Upper lobe of right lung (tissue), 1 donor: Measurements from ENCODE around the gene B4GALNT1. TPM values are rescaled to one million over a fixed set of nuclear protein-coding genes. Genes with fewer than 3 reads are reported as not detected.

Experiments
- ATAC-seq: fragments of 200-7000 bp; cut with Tn5 transposase; one replicate; pipeline ENCODE4 v1.9.1; 2020; ENCODE audit warnings: mild to moderate bottlenecking, moderate library complexity
- DNase-seq: peaks from one replicate; pipeline ENCODE4 v3.0.0-alpha.2; 2020
- H3K27ac ChIP-seq: fragments of 200-600 bp; one replicate; pipeline ENCODE4 v1.8.0; 2022
- H3K27me3 ChIP-seq: fragments of 200-600 bp; one replicate; pipeline ENCODE4 v1.8.0; 2022; ENCODE audit warnings: mild to moderate bottlenecking
- H3K36me3 ChIP-seq: fragments of 200-600 bp; one replicate; pipeline ENCODE4 v1.8.0; 2022
- H3K4me1 ChIP-seq: fragments of 200-600 bp; one replicate; pipeline ENCODE4 v1.8.0; 2022
- H3K4me3 ChIP-seq: fragments of 200-600 bp; one replicate; pipeline ENCODE4 v1.8.0; 2022; ENCODE audit warnings: mild to moderate bottlenecking
- H3K9me3 ChIP-seq: fragments of 200-600 bp; one replicate; pipeline ENCODE4 v1.8.0; 2022
- CTCF ChIP-seq: fragments of 200-600 bp; IDR thresholded peaks from one replicate; pipeline ENCODE4 v1.8.0; 2022; ENCODE audit warnings: antibody characterized with exemption
- intact Hi-C: fragments of 100-400 bp; cut with DNase I; formaldehyde crosslinking; loops from one replicate; pipeline ENCODE4 v1.11.0; 2022
- total RNA-seq: library from RNA; stranded (reverse); fragmentation: NEBNext Ultra II Directional; extraction: Animal tissue kit (Norgen Biotek cat#: 25700); gene quantifications from one replicate; pipeline ENCODE4 v1.2.1, GENCODE V29; 2021
- donor health status: DM: no; HTN: yes; CAD: no; lungs with severe emphysema.

Gene B4GALNT1
- total RNA-seq, 1 donor from 2014 or later, result 0.93 TPM

GRCh38 chr12:57617942-57618341, 15.1 kb downstream of the B4GALNT1 start:
- H3K27me3 ChIP-seq, result peaks cover 49% of the 10 kb centered on the region

GRCh38 chr12:57616383-57617101, 16.5 kb downstream of the B4GALNT1 start:
- intact Hi-C loops, result no loop called here
- Histone ChIP-seq H3K4me1 (peaks cover 13% of the 10 kb centered on the region), H3K27ac (no peak overlapping the region), H3K9me3 (no peaks in the 10 kb centered on the region), H3K36me3 (no peaks in the 10 kb centered on the region), H3K27me3 (peaks cover 50% of the 10 kb centered on the region), H3K4me3 (no peak overlapping the region)
- TF ChIP-seq CTCF, result no peak
- ATAC-seq, result no peak
- DNase-seq, result no peak

More at GRCh38 chr12:57617942-57618341, 15.1 kb downstream of the B4GALNT1 start:
- no peak for TF ChIP-seq CTCF
- ATAC-seq (no peak), DNase-seq (no peak)
- intact Hi-C loops, result no loop called here
- no peak overlapping the region for H3K27ac ChIP-seq
- peaks cover 19% of the 10 kb centered on the region for H3K4me1 ChIP-seq
- no peak overlapping the region for H3K4me3 ChIP-seq
- no peaks in the 10 kb centered on the region for H3K36me3 ChIP-seq
- H3K9me3 ChIP-seq, result no peaks in the 10 kb centered on the region

GRCh38 chr12:57615637-57616036, 17.4 kb downstream of the B4GALNT1 start:
- Histone ChIP-seq H3K27me3 (peaks cover 43% of the 10 kb centered on the region), H3K4me3 (no peak overlapping the region), H3K36me3 (no peaks in the 10 kb centered on the region), H3K27ac (no peak overlapping the region), H3K9me3 (no peaks in the 10 kb centered on the region), H3K4me1 (peaks cover 9% of the 10 kb centered on the region)
- no peak for DNase-seq
- ATAC-seq, result no peak
- intact Hi-C loops, result no loop called here
- no peak for TF ChIP-seq CTCF

- intact Hi-C loops, result no loop called here
- peaks cover 37% of the 10 kb centered on the region for H3K27me3 ChIP-seq
- no peak overlapping the region for H3K27ac ChIP-seq
- no peak for ATAC-seq
- no peak overlapping the region for H3K4me3 ChIP-seq
- no peak for TF ChIP-seq CTCF
- H3K9me3 ChIP-seq, result no peaks in the 10 kb centered on the region
- no peak for DNase-seq
- H3K4me1 ChIP-seq, result peaks cover 9% of the 10 kb centered on the region
- H3K36me3 ChIP-seq, result no peaks in the 10 kb centered on the region
These were observed 18.0 kb downstream of the B4GALNT1 start for GRCh38 chr12:57614948-57615500.

GRCh38 chr12:57614178-57614947, 18.6 kb downstream of the B4GALNT1 start:
- H3K27me3 ChIP-seq, result peaks cover 30% of the 10 kb centered on the region
- no peaks in the 10 kb centered on the region for H3K9me3 ChIP-seq
- no peaks in the 10 kb centered on the region for H3K36me3 ChIP-seq
- intact Hi-C loops, result no loop called here
- ATAC-seq (no peak), DNase-seq (no peak)
- H3K27ac ChIP-seq, result no peak overlapping the region
- TF ChIP-seq CTCF, result no peak
- peaks cover 6% of the 10 kb centered on the region for H3K4me1 ChIP-seq
- no peak overlapping the region for H3K4me3 ChIP-seq
